ENCODE data around the gene GLOD4.

DNA sequence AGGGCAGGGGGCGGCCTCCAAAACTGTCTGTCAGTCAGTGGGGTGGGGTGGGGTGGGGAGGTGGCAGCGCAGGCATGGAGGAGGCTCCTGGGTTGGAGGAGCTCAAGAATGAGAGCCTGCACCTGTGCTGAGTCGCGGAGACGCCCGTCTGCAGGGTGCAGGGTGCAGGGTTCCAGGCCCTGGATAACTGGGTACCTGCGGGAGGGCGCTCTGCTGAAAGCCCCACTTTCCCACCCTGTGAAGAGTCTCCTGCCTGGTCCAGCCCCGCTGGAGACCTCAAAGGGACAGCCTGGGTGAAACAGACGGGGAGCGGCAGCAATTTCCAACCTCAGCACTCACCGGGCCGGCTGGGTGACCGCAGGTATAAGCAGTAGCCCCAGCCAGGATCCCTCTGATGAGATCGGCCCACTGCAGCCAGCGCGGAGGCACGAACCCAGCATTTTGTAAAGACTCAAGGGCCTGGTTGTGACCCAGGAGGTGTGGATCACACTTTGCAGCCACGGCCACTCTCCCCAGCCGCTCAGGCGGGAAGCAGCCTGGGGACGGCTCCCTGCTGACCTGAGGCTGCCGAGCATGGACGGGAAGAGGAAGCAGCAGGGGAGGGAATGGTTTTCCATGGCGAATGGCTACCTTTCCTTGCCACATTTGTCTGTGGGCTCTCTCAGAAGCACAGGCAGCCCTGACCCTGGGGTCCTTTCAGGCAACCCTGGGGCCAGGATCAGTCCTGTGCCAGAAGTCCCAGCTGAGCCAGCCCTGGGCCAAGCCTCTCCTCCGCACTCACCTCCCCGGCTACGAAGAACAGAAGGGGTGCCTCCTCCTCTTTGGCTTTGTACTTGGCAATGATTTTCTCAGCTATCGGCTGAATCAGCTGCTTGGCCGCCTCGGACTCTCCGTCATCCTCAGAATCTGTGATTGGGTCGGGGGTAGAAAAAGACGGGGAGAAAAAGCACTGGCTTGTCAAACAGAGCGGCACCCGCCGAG lies 21.1 kb upstream of the GLOD4 start:
- TF ChIP-seq, protein P1, sequence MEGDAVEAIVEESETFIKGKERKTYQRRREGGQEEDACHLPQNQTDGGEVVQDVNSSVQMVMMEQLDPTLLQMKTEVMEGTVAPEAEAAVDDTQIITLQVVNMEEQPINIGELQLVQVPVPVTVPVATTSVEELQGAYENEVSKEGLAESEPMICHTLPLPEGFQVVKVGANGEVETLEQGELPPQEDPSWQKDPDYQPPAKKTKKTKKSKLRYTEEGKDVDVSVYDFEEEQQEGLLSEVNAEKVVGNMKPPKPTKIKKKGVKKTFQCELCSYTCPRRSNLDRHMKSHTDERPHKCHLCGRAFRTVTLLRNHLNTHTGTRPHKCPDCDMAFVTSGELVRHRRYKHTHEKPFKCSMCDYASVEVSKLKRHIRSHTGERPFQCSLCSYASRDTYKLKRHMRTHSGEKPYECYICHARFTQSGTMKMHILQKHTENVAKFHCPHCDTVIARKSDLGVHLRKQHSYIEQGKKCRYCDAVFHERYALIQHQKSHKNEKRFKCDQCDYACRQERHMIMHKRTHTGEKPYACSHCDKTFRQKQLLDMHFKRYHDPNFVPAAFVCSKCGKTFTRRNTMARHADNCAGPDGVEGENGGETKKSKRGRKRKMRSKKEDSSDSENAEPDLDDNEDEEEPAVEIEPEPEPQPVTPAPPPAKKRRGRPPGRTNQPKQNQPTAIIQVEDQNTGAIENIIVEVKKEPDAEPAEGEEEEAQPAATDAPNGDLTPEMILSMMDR (conservative IDR thresholded peaks at IDR 0.05; ENCODE audit: low read depth, low read length), result no peak
- TF ChIP-seq EZH2 (IDR thresholded peaks at IDR 0.05; ENCODE audit: low read length, unreplicated experiment), result no peak
- no peak for TF ChIP-seq EZH2phosphoT487 (IDR thresholded peaks at IDR 0.05; ENCODE audit: borderline replicate concordance, low read length)
